Astrocyte (in vitro differentiated cells and primary cell): ENCODE measurements around the gene GRK6. TPM values are rescaled to one million over a fixed set of nuclear protein-coding genes. Genes with fewer than 3 reads are reported as not detected.

Experiments
- DNase-seq: peaks from one replicate; pipeline ENCODE4 v3.0.0-alpha.2; 2010; ENCODE audit warnings: low read depth
- FAIRE-seq: peaks from 2 replicates; lab custom pipeline; 2011; peaks lifted over from hg19 to GRCh38; lab: Jason Lieb, UNC
- H2AFZ ChIP-seq: 2 replicates; pipeline ENCODE4 v1.6.0; 2012; ENCODE audit warnings: low read depth, low read length, inconsistent platforms
- H3K27ac ChIP-seq: 2 replicates; pipeline ENCODE4 v1.5.1; 2011; ENCODE audit warnings: low read depth, low read length, inconsistent platforms
- H3K27me3 ChIP-seq: 2 replicates; pipeline ENCODE4 v1.6.0; 2011; ENCODE audit warnings: low read length, inconsistent platforms; ENCODE audit not compliant: insufficient read depth
- H3K36me3 ChIP-seq: 2 replicates; pipeline ENCODE4 v1.5.1; 2011; ENCODE audit warnings: low read length, inconsistent platforms; ENCODE audit not compliant: insufficient read depth
- H3K4me1 ChIP-seq: 2 replicates; pipeline ENCODE4 v1.5.1; 2011; ENCODE audit warnings: low read length, inconsistent platforms; ENCODE audit not compliant: insufficient read depth
- H3K4me2 ChIP-seq: 2 replicates; pipeline ENCODE4 v1.6.0; 2012; ENCODE audit warnings: low read length, inconsistent platforms
- H3K4me3 ChIP-seq: 2 replicates; pipeline ENCODE4 v1.5.1; 2011; ENCODE audit warnings: low read depth, mild to moderate bottlenecking, low read length, inconsistent platforms; ENCODE audit not compliant: insufficient read depth
- H3K79me2 ChIP-seq: 2 replicates; pipeline ENCODE4 v1.6.0; 2012; ENCODE audit warnings: mild to moderate bottlenecking, low read length, inconsistent platforms; ENCODE audit not compliant: insufficient read depth
- H3K9ac ChIP-seq: 2 replicates; pipeline ENCODE4 v1.6.0; 2012; ENCODE audit warnings: mild to moderate bottlenecking, low read length, inconsistent platforms
- H3K9me3 ChIP-seq: 2 replicates; pipeline ENCODE4 v1.5.1; 2012; ENCODE audit warnings: low read depth, mild to moderate bottlenecking, low read length, inconsistent platforms; ENCODE audit not compliant: insufficient read depth
- H4K20me1 ChIP-seq: 2 replicates; pipeline ENCODE4 v1.6.0; 2012; ENCODE audit warnings: low read length, inconsistent platforms; ENCODE audit not compliant: insufficient read depth
- H3K27ac Mint-ChIP-seq: one replicate; pipeline ENCODE4 v1.8.0; 2021; ENCODE audit warnings: mild to moderate bottlenecking, mixed read lengths; ENCODE audit not compliant: unreplicated experiment
- H3K27me3 Mint-ChIP-seq: one replicate; pipeline ENCODE4 v1.8.0; 2021; ENCODE audit warnings: low read depth, mixed read lengths; ENCODE audit not compliant: unreplicated experiment
- H3K36me3 Mint-ChIP-seq: one replicate; pipeline ENCODE4 v1.8.0; 2021; ENCODE audit warnings: low read depth, mixed read lengths; ENCODE audit not compliant: unreplicated experiment
- H3K4me1 Mint-ChIP-seq: one replicate; pipeline ENCODE4 v1.8.0; 2021; ENCODE audit warnings: low read depth, mixed read lengths; ENCODE audit not compliant: unreplicated experiment
- H3K4me3 Mint-ChIP-seq: one replicate; pipeline ENCODE4 v1.8.0; 2021; ENCODE audit warnings: mild to moderate bottlenecking, moderate library complexity, mixed read lengths; ENCODE audit not compliant: unreplicated experiment
- H3K9me3 Mint-ChIP-seq: one replicate; pipeline ENCODE4 v1.8.0; 2021; ENCODE audit warnings: mild to moderate bottlenecking, mixed read lengths; ENCODE audit not compliant: unreplicated experiment
- CTCF ChIP-seq: IDR thresholded peaks from 2 replicates; pipeline ENCODE4 v1.5.1; 2011; ENCODE audit warnings: low read depth, mild to moderate bottlenecking, inconsistent platforms, low read length, moderate library complexity; ENCODE audit not compliant: insufficient read depth
- EZH2 ChIP-seq: IDR thresholded peaks from 2 replicates; pipeline ENCODE4 v1.6.1; 2012; ENCODE audit warnings: mild to moderate bottlenecking, low read length, inconsistent platforms; ENCODE audit not compliant: insufficient read depth
- total RNA-seq: library from RNA; stranded (reverse); gene quantifications from 2 replicates; pipeline ENCODE4 v1.2.1, GENCODE V29; 2021

Gene GRK6
- total RNA-seq, 1 donor from 2014 or later, result 25.9 TPM

- peaks cover 26% of the 10 kb centered on the region for H3K36me3 Mint-ChIP-seq
- H3K9me3 Mint-ChIP-seq, result no peaks in the 10 kb centered on the region
- no peaks in the 10 kb centered on the region for H3K27me3 Mint-ChIP-seq
- H3K4me1 Mint-ChIP-seq, result peaks cover 35% of the 10 kb centered on the region
- peaks cover 78% of the 10 kb centered on the region for H4K20me1 ChIP-seq
- H3K4me2 ChIP-seq, result peak overlapping the region; percentile 99
- H3K27ac Mint-ChIP-seq, result peak overlapping the region; percentile 96
- no peaks in the 10 kb centered on the region for H3K9me3 ChIP-seq
- H3K27me3 ChIP-seq, result no peaks in the 10 kb centered on the region
- H3K9ac ChIP-seq, result peak overlapping the region; percentile 94
- DNase-seq, result peak; percentile 69
- peaks cover 47% of the 10 kb centered on the region for H3K4me1 ChIP-seq
- H3K4me3 Mint-ChIP-seq, result peak overlapping the region; percentile 68
- peaks cover 37% of the 10 kb centered on the region for H3K36me3 ChIP-seq
- H3K79me2 ChIP-seq, result peaks cover 78% of the 10 kb centered on the region
- peak overlapping the region; percentile 81 for H3K27ac ChIP-seq
- FAIRE-seq, result no peak
- H2AFZ ChIP-seq, result no peak overlapping the region
- H3K4me3 ChIP-seq, result no peak overlapping the region
- TF ChIP-seq EZH2 (no peak), CTCF (no peak)
These were observed 42.5 kb downstream of the GRK6 start for GRCh38 chr5:177468685-177469628.

DNA sequence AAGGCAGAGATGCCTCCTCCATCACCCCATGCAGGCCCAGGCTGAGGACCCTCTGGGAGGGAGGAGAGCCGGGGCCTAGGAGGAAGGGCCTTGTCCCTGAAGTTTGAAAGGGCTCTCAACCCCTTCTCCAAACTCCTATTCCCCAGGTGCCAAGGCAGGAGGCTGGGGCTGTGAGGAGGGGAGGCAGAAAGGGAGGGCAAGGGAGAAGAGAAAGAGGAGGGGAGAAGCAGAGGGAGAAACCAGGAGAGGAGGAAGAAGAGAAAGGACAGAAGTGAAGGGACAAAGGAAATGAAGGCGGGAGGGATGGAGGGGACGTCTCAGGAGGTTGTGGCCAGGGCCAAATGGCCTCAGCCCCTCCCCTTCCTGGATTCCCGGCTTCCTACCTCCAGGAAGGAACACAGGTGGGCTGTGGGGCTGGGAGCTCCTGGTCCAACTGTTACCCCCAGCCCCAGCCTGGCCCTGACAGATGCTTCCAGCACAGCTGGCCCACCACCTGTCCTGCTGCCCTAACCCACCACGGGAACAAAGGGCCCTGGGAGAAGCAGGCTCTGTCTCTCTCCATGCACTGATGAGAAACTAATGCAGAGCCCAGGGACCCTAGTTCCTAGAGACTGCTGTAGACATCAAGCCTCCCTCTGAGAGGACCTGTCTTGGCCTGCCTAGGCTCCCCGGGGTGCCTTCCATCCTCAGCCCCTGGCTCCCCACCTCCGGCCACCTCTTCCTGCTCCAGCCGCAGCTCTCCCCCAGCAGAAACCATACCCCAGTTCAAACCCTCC, 43.5 kb downstream of the GRK6 start:
- H3K9me3 ChIP-seq, result no peaks in the 10 kb centered on the region
- Mint-ChIP-seq H3K9me3 (no peaks in the 10 kb centered on the region), H3K27ac (peak overlapping the region; percentile 96), H3K4me3 (peak overlapping the region; percentile 88), H3K27me3 (no peaks in the 10 kb centered on the region), H3K36me3 (peaks cover 26% of the 10 kb centered on the region), H3K4me1 (peaks cover 41% of the 10 kb centered on the region)
- TF ChIP-seq CTCF (no peak), EZH2 (no peak)
- H3K4me1 ChIP-seq, result peaks cover 53% of the 10 kb centered on the region
- H3K4me3 ChIP-seq, result peak overlapping the region; percentile 26
- H3K27me3 ChIP-seq, result no peaks in the 10 kb centered on the region
- H4K20me1 ChIP-seq, result peaks cover 78% of the 10 kb centered on the region
- H3K9ac ChIP-seq, result peak overlapping the region; percentile 94
- peaks cover 78% of the 10 kb centered on the region for H3K79me2 ChIP-seq
- FAIRE-seq, result no peak
- DNase-seq, result no peak
- H3K36me3 ChIP-seq, result peaks cover 37% of the 10 kb centered on the region
- no peak overlapping the region for H2AFZ ChIP-seq
- H3K4me2 ChIP-seq, result peak overlapping the region; percentile 99
- H3K27ac ChIP-seq, result peak overlapping the region; percentile 81
